Measurements from ENCODE around the gene MESP2.

Gene MESP2

DNA sequence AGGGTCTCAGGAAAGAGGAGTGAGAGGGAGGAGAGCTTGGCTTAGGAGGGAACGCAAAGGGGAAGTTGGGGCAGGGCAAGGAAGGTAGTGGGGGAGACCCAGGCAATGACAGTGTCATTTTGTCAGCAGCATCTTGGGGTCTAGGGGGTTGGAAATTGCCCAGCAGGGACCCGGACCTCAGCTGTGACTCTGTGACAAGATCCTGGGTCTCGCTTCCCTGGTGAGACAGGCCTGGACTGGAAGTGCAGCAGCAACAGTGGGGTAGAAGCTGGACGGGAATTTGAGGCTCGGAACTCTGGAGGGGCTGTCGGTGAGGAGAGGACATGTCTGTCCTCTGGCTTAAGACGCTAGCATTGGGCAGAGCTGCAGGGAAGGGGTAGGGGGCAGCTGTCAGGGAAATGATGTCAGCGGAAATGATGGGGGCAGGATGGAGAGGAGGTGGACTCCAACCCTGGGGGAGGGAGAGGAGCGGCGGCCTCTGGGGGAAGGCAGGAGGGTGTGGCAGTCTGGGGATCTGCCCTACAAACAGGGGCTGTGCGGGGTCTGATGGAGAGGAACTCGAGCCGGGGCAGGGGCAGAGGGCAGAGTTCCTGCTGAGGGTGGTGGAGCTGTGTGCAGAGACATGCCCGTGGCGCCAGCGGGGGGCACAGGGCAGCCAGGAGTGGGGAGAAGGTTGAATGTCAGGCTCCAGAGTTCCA is 26.2 kb downstream of the MESP2 start:
- DNase-seq (ENCODE audit: low read depth) = no peak
- H3K4me3 ChIP-seq (ENCODE audit: low read length) = no peak overlapping the region
- TF ChIP-seq, protein P1, sequence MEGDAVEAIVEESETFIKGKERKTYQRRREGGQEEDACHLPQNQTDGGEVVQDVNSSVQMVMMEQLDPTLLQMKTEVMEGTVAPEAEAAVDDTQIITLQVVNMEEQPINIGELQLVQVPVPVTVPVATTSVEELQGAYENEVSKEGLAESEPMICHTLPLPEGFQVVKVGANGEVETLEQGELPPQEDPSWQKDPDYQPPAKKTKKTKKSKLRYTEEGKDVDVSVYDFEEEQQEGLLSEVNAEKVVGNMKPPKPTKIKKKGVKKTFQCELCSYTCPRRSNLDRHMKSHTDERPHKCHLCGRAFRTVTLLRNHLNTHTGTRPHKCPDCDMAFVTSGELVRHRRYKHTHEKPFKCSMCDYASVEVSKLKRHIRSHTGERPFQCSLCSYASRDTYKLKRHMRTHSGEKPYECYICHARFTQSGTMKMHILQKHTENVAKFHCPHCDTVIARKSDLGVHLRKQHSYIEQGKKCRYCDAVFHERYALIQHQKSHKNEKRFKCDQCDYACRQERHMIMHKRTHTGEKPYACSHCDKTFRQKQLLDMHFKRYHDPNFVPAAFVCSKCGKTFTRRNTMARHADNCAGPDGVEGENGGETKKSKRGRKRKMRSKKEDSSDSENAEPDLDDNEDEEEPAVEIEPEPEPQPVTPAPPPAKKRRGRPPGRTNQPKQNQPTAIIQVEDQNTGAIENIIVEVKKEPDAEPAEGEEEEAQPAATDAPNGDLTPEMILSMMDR (conservative IDR thresholded peaks at IDR 0.05; ENCODE audit: low read length) = no peak

DNA sequence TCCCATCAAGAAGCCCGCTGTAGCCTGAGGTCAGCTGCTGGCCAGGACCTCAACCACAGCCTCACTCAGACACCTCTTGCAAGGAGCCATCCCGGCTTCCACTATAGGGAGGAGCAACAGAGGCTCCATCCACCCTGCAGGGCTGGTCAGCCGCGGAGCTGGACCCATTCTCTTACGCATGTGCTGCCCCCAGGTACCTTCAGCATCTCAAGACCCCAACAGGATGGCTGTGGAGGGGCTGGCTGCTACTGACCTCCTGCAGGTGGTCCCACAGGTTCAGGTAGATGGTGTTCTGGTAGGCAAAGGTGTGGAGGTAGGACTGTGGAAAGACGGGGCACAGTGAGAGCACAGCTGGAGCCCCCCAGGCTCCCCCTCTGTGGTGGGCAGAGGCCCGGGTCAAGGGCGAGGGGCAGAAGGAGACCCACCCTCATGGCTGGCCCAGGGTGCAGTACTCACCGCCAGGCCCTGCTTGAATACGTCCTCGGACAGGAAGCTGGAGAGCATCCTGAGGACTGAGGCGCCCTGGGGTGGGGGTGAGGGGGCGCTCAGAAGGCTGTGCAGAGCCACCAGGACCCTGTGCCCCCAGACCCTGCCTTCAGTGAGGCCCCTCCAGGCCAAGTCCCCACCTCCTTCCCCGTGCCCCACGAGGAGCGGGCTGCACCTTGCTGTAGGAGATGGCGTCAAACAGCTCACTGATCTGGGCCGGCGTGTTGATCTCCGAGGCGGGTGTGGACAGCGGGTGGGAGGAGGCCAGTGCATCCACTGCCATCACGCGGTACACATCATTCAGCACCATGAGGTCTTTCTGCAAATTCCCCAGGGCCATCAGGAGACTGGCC is 27.1 kb downstream of the MESP2 start:
- H3K4me3 ChIP-seq (ENCODE audit: low read length) = no peak overlapping the region
- DNase-seq (ENCODE audit: low read depth) = no peak
- TF ChIP-seq, protein P1 (conservative IDR thresholded peaks at IDR 0.05; ENCODE audit: low read length) = no peak

DNA sequence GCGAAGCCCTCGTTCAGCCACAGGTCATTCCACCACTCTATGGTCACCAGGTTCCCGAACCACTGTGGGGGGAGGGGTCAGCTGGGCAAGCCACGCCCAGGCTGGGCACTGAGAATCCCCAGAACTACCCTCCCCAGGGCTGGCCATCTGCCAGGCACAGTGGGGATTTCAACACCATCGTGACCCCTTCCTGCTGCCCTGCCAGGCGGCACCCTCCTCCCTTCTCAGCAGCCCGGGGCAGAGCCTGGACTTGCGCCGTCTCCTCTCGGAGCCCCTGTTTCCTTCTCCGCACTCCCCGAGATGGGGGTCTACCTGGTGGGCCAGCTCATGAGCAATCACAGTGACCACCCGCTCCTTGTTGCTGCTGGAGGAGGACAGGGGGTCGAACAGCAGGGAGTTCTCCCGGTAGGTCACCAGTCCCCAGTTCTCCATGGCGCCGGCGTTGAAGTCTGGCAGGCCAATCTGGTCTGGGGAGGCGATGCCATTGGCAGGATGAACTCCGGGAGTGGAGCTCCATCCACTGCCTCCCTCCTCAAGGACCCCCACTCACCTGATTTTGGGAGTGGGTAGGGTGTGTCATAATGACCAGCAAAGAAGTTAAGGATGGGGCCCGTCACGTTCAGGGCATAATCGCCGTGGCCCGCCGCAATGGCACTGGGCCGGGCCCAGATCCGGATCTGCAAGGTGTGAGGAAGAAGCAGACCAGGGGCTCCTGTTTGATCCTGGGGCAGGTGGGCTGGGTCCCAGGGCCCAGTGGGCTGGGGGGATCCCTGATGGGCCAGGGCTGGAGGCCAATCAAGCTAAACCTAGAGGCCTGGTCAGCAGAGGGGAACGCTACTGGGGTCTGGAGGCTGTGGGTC is 28.0 kb downstream of the MESP2 start:
- no peak overlapping the region for H3K4me3 ChIP-seq (ENCODE audit: low read length)
- DNase-seq (ENCODE audit: low read depth) = no peak
- TF ChIP-seq, protein P1 (conservative IDR thresholded peaks at IDR 0.05; ENCODE audit: low read length) = no peak

DNA sequence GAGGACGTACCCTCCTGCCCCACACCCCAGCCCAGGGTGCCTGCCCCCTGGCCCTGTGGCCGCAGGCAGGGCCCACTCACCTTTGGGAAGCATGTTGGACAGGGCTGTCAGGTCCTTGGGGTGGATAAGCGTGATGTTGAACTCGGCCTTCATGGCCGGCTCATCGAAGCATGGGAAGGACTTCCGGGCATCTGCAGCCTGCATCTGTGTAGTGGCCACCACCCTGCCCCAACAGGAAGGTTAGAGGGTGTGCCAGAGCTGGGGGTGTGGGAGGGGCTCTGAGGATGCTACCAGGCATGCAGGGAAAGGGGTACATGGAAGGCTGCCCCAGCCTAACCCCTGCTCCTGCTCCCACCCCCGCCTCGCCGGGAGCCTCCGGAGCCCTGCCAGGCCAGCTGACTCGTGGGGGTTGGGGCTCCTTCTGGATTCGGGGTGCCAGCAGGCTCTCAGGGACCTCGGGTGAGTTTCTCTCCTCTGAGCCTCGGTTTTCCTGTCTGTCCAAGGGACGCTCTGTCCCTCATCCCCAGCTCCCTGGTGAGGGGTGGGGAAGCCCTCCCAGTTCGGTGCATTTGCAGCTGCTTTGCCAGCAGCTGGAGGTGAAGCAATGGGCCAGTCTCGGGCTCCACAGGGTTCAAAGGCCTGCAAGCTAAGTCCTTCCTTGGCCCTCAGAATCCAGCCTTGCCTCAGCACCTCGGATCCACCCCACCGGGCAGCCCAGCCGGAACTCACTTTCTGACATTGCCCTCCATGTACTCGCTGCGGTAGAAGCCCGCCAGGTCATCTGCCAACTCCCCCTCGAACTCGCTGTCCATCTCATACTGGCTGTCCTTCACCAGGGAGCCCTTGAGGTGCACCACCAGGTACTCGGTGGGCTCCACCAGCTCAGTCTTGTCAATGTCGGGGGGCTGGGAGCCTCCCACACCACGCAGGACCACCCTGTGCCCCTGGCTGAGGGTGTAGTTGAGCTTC is 29.4 kb downstream of the MESP2 start:
- H3K4me3 ChIP-seq (ENCODE audit: low read length) = no peak overlapping the region
- no peak for DNase-seq (ENCODE audit: low read depth)
- TF ChIP-seq, protein P1 (conservative IDR thresholded peaks at IDR 0.05; ENCODE audit: low read length) = no peak

DNA sequence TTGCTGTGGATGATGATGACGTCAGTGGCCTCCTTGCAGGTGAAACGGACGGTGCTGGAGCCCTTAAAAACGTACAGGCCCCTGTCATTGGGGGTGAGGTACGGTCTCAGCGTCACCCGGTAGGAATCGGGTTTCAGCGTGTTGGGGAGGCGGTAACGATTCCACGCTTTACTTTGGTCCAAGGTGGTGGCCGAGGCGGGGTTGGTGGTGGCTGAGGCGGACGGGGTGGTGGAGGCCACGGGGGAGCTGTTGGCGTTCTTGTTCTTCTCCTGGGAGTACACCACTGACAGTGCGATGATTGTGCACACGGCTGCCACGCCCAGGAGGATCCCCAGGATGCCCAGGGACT is 30.1 kb downstream of the MESP2 start:
- TF ChIP-seq, protein P1 (conservative IDR thresholded peaks at IDR 0.05; ENCODE audit: low read length) = no peak
- no peak overlapping the region for H3K4me3 ChIP-seq (ENCODE audit: low read length)
- DNase-seq (ENCODE audit: low read depth) = no peak

Measured in AG10803 (cell line).